Sigmoid colon (tissue), 7 donors: Measurements from ENCODE around the gene MAGI2. TPM values are rescaled to one million over a fixed set of nuclear protein-coding genes. Genes with fewer than 3 reads are reported as not detected.
A peak's percentile ranks its signal among the peaks of the same experiment; 100 is the strongest.

Experiments
- DNase-seq: peaks from one replicate; pipeline ENCODE4 v3.0.0-alpha.2; 2019
- H3K27ac ChIP-seq, 4 donors: fragments of 200-600 bp; sonication (generic); one replicate each; pipeline ENCODE4 v1.5.1; 2016 to 2019; ENCODE audit warnings: mild to moderate bottlenecking in 1 of 4
- H3K27me3 ChIP-seq, 3 donors: fragments of 200-600 bp; sonication (generic); one replicate each; pipeline ENCODE4 v1.5.1; 2019; ENCODE audit warnings: mild to moderate bottlenecking in 1 of 3
- H3K36me3 ChIP-seq, 4 donors: fragments of 200-600 bp; sonication (generic); one replicate each; pipeline ENCODE4 v1.5.1; 2016 to 2019
- H3K4me1 ChIP-seq, 4 donors: fragments of 200-600 bp; sonication (generic); one replicate each; pipeline ENCODE4 v1.5.1; 2017 to 2019
- H3K4me3 ChIP-seq, 4 donors: fragments of 200-600 bp; sonication (generic); one replicate each; pipeline ENCODE4 v1.5.1; 2017 to 2019; ENCODE audit warnings: mild to moderate bottlenecking in 2 of 4, moderate library complexity in 1 of 4
- H3K9me3 ChIP-seq, 4 donors: fragments of 200-600 bp in 3 of 4; sonication (generic) in 3 of 4; one replicate each; pipeline versions ENCODE4 v1.5.1 to v1.6.1; 2013 to 2019
- CTCF ChIP-seq, 4 experiments: fragments of 450-650 bp in 3 of 4; fragments of 200-600 bp in 1 of 4; IDR thresholded peaks; one replicate each; pipeline ENCODE4 v1.5.1; 2016 to 2019; ENCODE audit warnings: antibody characterized with exemption in 4 of 4, mild to moderate bottlenecking in 3 of 4, moderate library complexity in 2 of 4
- EP300 ChIP-seq, 4 donors: sonication (generic); formaldehyde crosslinking; IDR thresholded peaks; one replicate each; pipeline ENCODE4 v1.6.1; 2017; ENCODE audit warnings: antibody characterized with exemption in 4 of 4
- POLR2A ChIP-seq, 2 donors: fragments of 450-650 bp; IDR thresholded peaks; one replicate each; pipeline ENCODE4 v1.6.1; 2016; ENCODE audit warnings: antibody characterized with exemption in 2 of 2, mild to moderate bottlenecking in 2 of 2, moderate library complexity in 2 of 2
- POLR2AphosphoS5 ChIP-seq, 4 donors: sonication (generic); formaldehyde crosslinking; IDR thresholded peaks; one replicate each; pipeline ENCODE4 v1.6.1; 2017; ENCODE audit warnings: antibody characterized with exemption in 4 of 4
- WGBS, 2 donors: extraction: QIAGEN DNeasy Blood & Tissue Kit; methylation state at CpG; one replicate each; pipeline ENCODE4 v1.1.7; 2013; 5-methylcytosine and 5-hydroxymethylcytosine counted together
- intact Hi-C: fragments of 100-400 bp; cut with DNase I; formaldehyde crosslinking; loops from one replicate; pipeline ENCODE4 v1.15.1; 2023
- polyA plus RNA-seq, 3 donors: library from polyadenylated mRNA; stranded (reverse); fragments of 200-250 nt; gene quantifications; one replicate each; pipeline ENCODE4 v1.2.3, GENCODE V29; 2013
- total RNA-seq, 4 donors: library from RNA; depleted of rRNA; stranded (reverse); fragments of >200 nt; gene quantifications; one replicate each; pipeline ENCODE4 v1.1.0, GENCODE V29; 2016
- donor health status: healthy with polysubstance abuse.
- donor health status: Bipolar disorder and iron deficiency.
- donor health status: healthy.

The MAGI2 gene
- total and polyA plus RNA-seq, 7 donors: 0.69 to 26.9 (median 14.7) TPM

GRCh38 chr7:79454361-79454960 lies 994 bp upstream of the MAGI2 start:
- DNase-seq: peak; percentile 71
- no peaks in the 10 kb centered on the region for H3K27me3 ChIP-seq
- peak overlapping the region; percentile 74 to 84 (median 79) for H3K4me3 ChIP-seq
- H3K9me3 ChIP-seq: no peaks in the 10 kb centered on the region
- WGBS, 2 donors: 11 to 20% methylated on average over 24 of the region's 24 CpGs
- peaks cover 0 to 38% (median 28%) of the 10 kb centered on the region in 4 donors for H3K4me1 ChIP-seq
- TF ChIP-seq CTCF (IDR thresholded peaks at IDR 0.05): no peak
- TF ChIP-seq EP300 (IDR thresholded peaks at IDR 0.05): no peak
- TF ChIP-seq POLR2A (IDR thresholded peaks at IDR 0.05): no peak
- no peak for TF ChIP-seq POLR2AphosphoS5 (IDR thresholded peaks at IDR 0.05)
- H3K27ac ChIP-seq: peak overlapping the region; percentile 90 to 97 (median 94)
- H3K36me3 ChIP-seq: peaks cover 0 to 1% (median 0%) of the 10 kb centered on the region in 4 donors
- intact Hi-C loops: loop anchor here (5.0 kb wide), 1 partner anchor 157 kb away; no protein-coding TSS in a partner anchor

- H3K4me3 ChIP-seq: peak overlapping the region; percentile 74 to 84 (median 79)
- TF ChIP-seq POLR2A (IDR thresholded peaks at IDR 0.05) (no peak), POLR2AphosphoS5 (IDR thresholded peaks at IDR 0.05) (no peak), EP300 (IDR thresholded peaks at IDR 0.05) (no peak), CTCF (IDR thresholded peaks at IDR 0.05) (no peak)
- DNase-seq: no peak
- H3K9me3 ChIP-seq: no peaks in the 10 kb centered on the region
- peaks cover 0 to 38% (median 28%) of the 10 kb centered on the region in 4 donors for H3K4me1 ChIP-seq
- H3K27me3 ChIP-seq: no peaks in the 10 kb centered on the region
- H3K36me3 ChIP-seq: no peaks in the 10 kb centered on the region
- peak overlapping the region; percentile 90 to 97 (median 94) for H3K27ac ChIP-seq
- intact Hi-C loops: loop anchor here (5.0 kb wide), 1 partner anchor 156 kb away; no protein-coding TSS in a partner anchor
- 0 to 4% methylated on average over 6 of the region's 6 CpGs for WGBS, 2 donors
These were observed 255 bp downstream of the MAGI2 start for GRCh38 chr7:79453266-79453557.

DNA sequence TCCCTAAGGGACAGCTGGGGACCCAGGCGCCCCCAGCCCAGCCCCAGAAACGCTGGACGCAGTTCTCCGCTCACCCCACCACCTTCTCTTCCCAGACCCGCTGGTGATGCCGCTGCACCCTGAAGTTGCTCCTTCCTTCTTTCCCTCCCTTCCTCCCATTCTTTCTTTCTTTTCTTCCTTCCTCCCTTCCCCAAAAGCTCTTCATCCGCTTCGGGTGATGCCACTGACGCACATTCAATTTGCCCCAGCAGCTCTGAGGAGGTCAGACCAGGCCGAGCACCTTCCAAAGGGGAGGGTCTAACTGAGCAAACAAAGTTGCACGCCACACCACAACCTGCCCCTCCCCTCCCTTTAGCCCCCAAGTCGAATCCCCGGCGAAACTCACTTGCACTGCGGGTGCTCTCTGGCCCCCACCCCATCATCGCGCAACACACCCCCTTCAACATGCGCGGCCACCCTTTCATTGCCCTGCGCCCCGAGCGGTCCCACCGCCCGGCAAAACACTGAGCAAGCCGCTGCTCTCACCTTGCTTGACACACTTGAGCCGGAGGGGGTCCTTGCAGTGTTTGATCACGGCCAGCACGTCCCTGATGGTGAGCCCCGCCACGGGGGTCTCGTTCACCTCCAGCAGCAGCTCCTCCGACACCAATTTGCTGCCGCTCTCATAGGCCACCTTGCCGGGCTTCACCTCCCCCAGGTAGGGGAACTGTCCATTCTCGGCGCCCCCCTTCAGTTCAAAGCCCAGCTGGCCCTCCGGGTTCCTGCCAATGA lies 787 bp downstream of the MAGI2 start:
- Histone ChIP-seq H3K27me3 (no peaks in the 10 kb centered on the region), H3K4me3 (peak overlapping the region; percentile 74 to 84 (median 79)), H3K9me3 (no peaks in the 10 kb centered on the region), H3K36me3 (no peaks in the 10 kb centered on the region), H3K4me1 (peaks cover 0 to 38% (median 28%) of the 10 kb centered on the region in 4 donors), H3K27ac (peak overlapping the region; percentile 90 to 97 (median 94))
- intact Hi-C loops: loop anchor here (5.0 kb wide), 1 partner anchor 155 kb away; no protein-coding TSS in a partner anchor
- peak; percentile 71 for DNase-seq
- WGBS, 2 donors: 1 to 6% methylated on average over 37 of the region's 37 CpGs
- no peak for TF ChIP-seq EP300 (IDR thresholded peaks at IDR 0.05)
- no peak for TF ChIP-seq POLR2A (IDR thresholded peaks at IDR 0.05)
- no peak for TF ChIP-seq CTCF (IDR thresholded peaks at IDR 0.05)
- TF ChIP-seq POLR2AphosphoS5 (IDR thresholded peaks at IDR 0.05): no peak

DNA sequence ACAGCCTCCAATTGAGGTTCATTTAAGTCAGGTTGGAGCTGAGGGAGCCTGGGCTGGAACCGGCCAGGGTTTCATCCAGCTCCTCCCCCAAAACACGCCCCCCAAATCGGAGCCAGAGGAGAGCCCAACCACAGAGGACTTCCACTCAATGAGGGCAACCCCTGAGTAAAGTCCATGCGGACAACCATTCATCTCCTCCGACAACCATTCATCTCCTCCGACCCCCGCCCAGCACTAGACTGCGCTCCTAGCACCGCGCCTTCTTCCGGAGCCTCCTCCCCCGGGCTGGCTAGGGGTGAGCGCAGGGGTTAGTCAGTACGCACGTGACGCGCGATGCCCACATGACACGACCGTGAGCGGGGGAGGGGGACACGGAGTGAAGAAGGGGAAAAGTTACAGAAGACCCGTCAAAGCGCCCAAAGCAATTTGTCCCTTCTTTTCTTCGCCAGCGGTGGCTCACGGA lies 1.4 kb downstream of the MAGI2 start:
- no peaks in the 10 kb centered on the region for H3K36me3 ChIP-seq
- H3K4me3 ChIP-seq: peak overlapping the region; percentile 74 to 84 (median 79)
- no peaks in the 10 kb centered on the region for H3K9me3 ChIP-seq
- WGBS, 2 donors: 1 to 5% methylated on average over 27 of the region's 27 CpGs
- peak overlapping the region; percentile 90 to 97 (median 94) for H3K27ac ChIP-seq
- intact Hi-C loops: loop anchor here (5.0 kb wide), 1 partner anchor 155 kb away; no protein-coding TSS in a partner anchor
- H3K27me3 ChIP-seq: no peaks in the 10 kb centered on the region
- TF ChIP-seq EP300 (IDR thresholded peaks at IDR 0.05) (peak in 2 of 4 donors; percentile 58 to 59), CTCF (IDR thresholded peaks at IDR 0.05) (no peak), POLR2AphosphoS5 (IDR thresholded peaks at IDR 0.05) (peak; percentile 93 to 96 (median 94)), POLR2A (IDR thresholded peaks at IDR 0.05) (peak; percentile 76 to 80)
- peaks cover 0 to 37% (median 27%) of the 10 kb centered on the region in 4 donors for H3K4me1 ChIP-seq
- peak; percentile 95 for DNase-seq
